ENCODE results near the gene TGFBR3. TPM values are rescaled to one million over a fixed set of nuclear protein-coding genes. Genes with fewer than 3 reads are reported as not detected.
"Not testable (repeated sequence)": the region's sequence is repeated elsewhere in the genome, so short reads cannot be mapped to it uniquely, and the experiment has no call there.

The TGFBR3 gene
- total RNA-seq, 4 donors from 2014 or later: 32.9 to 138 (median 58.8) TPM

DNA sequence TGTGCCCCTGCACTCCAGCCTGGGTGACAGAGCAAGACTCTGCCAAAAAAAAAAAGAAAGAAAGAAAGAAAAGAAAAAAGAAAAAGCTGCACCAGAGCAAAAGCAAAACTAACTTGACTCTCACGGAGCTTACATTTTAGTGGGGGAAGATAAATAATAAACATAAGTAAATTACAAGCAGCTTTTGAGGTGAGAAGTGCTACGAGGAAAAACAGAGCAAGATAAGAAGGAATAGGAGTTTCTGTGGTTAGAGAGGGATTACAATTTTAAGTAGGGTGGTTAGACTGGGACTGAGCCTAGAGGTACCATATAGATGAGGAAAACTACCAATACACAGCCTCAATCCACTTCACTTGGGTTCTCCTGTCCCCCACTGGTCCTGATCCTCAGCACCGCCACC is 43.9 kb downstream of the TGFBR3 start:
- H3K36me3 ChIP-seq: no peaks in the 10 kb centered on the region
- peaks cover 6 to 36% (median 32%) of the 10 kb centered on the region in 4 donors for H3K4me1 ChIP-seq
- no peaks in the 10 kb centered on the region for H3K9me3 ChIP-seq
- H3K27me3 ChIP-seq: no peaks in the 10 kb centered on the region
- no peak overlapping the region for H3K4me3 ChIP-seq
- in situ Hi-C loops (cut with MboI; ENCODE audit: low pct_ligation_motif_present in 1 of 4, low pct_unique_long_range_greater_than_20kb in 1 of 4, low sequenced_read_pairs in 3 of 4): no loop called here
- intact Hi-C loops (cut with DNase I; ENCODE audit: low total_unique reads): no loop called here
- DNase-seq: no peak
- WGBS, 2 donors (ENCODE audit: low coverage in 1 of 2): 39 to 40% methylated on average over 3 of the region's 3 CpGs
- peak overlapping the region; percentile 20 to 46 (median 31) for H3K27ac ChIP-seq
- TF ChIP-seq EP300 (IDR thresholded peaks at IDR 0.05; ENCODE audit: low read depth) (no peak), POLR2AphosphoS5 (IDR thresholded peaks at IDR 0.05) (no peak), POLR2A (IDR thresholded peaks at IDR 0.05) (no peak)
- TF ChIP-seq, protein P1, sequence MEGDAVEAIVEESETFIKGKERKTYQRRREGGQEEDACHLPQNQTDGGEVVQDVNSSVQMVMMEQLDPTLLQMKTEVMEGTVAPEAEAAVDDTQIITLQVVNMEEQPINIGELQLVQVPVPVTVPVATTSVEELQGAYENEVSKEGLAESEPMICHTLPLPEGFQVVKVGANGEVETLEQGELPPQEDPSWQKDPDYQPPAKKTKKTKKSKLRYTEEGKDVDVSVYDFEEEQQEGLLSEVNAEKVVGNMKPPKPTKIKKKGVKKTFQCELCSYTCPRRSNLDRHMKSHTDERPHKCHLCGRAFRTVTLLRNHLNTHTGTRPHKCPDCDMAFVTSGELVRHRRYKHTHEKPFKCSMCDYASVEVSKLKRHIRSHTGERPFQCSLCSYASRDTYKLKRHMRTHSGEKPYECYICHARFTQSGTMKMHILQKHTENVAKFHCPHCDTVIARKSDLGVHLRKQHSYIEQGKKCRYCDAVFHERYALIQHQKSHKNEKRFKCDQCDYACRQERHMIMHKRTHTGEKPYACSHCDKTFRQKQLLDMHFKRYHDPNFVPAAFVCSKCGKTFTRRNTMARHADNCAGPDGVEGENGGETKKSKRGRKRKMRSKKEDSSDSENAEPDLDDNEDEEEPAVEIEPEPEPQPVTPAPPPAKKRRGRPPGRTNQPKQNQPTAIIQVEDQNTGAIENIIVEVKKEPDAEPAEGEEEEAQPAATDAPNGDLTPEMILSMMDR (IDR thresholded peaks at IDR 0.05): no peak

DNA sequence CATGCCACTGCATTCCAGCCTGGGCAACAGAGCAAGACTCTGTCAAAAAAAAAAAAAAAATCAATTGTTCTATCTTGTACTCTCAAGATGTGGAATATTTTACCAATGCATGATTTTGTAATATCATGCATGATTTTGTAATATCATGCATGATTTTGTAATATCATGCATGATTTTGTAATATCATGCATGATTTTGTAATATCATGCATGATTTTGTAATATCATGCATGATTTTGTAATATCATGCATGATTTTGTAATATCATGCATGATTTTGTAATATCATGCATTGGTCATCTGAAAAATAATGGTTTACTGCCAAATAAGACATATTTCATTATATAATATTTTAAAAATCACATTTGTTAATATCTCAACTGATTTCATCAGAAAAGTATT is 45.7 kb downstream of the TGFBR3 start:
- peak overlapping the region in 1 of 4 donors; percentile 17 for H3K27ac ChIP-seq
- peaks cover 0 to 22% (median 15%) of the 10 kb centered on the region in 4 donors for H3K4me1 ChIP-seq
- H3K9me3 ChIP-seq; H3K27me3 ChIP-seq; intact Hi-C loops (cut with DNase I; ENCODE audit: low total_unique reads); in situ Hi-C loops (cut with MboI; ENCODE audit: low pct_ligation_motif_present in 1 of 4, low pct_unique_long_range_greater_than_20kb in 1 of 4, low sequenced_read_pairs in 3 of 4); DNase-seq; H3K36me3 ChIP-seq; H3K4me3 ChIP-seq: not testable (repeated sequence)
- peak in 1 of 3 donors; percentile 14 for TF ChIP-seq POLR2AphosphoS5 (IDR thresholded peaks at IDR 0.05)

DNA sequence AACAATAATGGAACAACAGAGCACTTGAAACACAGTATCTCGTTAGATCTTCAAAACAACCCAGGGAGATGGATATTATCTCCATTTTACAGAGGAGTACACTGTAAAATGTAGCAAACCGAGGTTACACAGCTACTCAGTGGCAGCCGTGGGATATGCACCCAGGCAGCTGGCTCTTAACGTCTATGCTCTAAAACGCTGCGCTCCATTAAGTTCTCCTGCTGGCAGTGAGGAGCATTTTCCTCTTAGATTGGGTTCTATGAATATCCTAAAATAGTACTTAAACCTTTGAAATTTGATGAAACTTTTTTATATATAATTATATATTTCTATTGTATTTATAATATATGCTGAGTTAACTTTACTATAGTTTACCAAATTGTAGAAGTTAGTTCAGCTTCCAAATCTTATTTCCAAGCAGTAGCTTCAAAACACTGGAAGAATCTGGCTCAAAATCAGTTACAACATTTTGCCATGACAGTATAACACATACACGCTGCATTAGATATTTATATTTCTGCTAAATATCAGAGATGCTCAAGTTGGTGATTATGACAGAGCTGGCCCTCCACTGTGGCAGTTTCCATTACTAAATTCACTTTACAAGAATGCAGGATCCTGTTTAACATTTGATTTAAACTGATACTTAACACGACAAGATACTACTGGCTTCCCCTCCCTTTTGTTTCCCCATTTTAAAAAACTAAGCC is 49.5 kb downstream of the TGFBR3 start:
- TF ChIP-seq POLR2A (IDR thresholded peaks at IDR 0.05) (no peak), POLR2AphosphoS5 (IDR thresholded peaks at IDR 0.05) (peak in 1 of 3 donors; percentile 12)
- TF ChIP-seq, protein P1 (IDR thresholded peaks at IDR 0.05): peak in 2 of 5 experiments; percentile 14 to 43
- H3K27ac ChIP-seq: peak overlapping the region; percentile 3 to 69 (median 36)
- H3K9me3 ChIP-seq: no peaks in the 10 kb centered on the region
- no peaks in the 10 kb centered on the region for H3K27me3 ChIP-seq
- no peak for DNase-seq
- H3K4me1 ChIP-seq: peaks cover 0 to 19% (median 8%) of the 10 kb centered on the region in 4 donors
- H3K36me3 ChIP-seq: no peaks in the 10 kb centered on the region
- in situ Hi-C loops (cut with MboI; ENCODE audit: low pct_ligation_motif_present in 1 of 4, low pct_unique_long_range_greater_than_20kb in 1 of 4, low sequenced_read_pairs in 3 of 4) (no loop called here), intact Hi-C loops (cut with DNase I; ENCODE audit: low total_unique reads) (loop anchor here (10.0 kb wide), 2 partner anchors 48 to 92 kb away; partner anchors contain the start of gene TGFBR3)
- no peak overlapping the region for H3K4me3 ChIP-seq
- 67 to 85% methylated on average over 7 to 8 of the region's 8 CpGs for WGBS, 2 donors (ENCODE audit: low coverage in 1 of 2)

DNA sequence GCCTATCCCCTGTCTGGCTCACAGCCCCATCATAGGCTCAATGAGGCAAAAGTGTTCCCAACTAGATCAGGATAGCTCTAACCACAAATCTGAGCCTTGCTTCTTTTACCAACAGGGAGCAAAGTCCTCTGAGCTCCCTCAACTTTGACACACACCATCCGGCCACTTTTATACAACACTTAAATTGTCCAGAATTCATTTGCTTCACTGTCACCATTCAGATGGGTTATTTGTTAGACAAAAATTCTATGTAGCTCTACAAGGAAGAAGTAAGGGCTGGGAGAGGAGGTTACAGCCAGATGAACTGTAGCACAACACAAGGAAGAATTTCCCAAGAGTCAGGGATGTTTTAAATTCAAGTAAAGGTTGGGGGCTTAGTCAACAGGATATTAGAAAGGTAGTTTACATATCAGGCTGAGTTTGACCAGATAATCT is 50.8 kb downstream of the TGFBR3 start:
- Histone ChIP-seq H3K4me3 (no peak overlapping the region), H3K9me3 (no peaks in the 10 kb centered on the region), H3K27ac (peak overlapping the region; percentile 28 to 69 (median 32)), H3K4me1 (peaks cover 8 to 33% (median 17%) of the 10 kb centered on the region in 4 donors), H3K36me3 (no peaks in the 10 kb centered on the region), H3K27me3 (no peaks in the 10 kb centered on the region)
- TF ChIP-seq, protein P1 (IDR thresholded peaks at IDR 0.05): no peak
- no peak for TF ChIP-seq POLR2AphosphoS5 (IDR thresholded peaks at IDR 0.05)
- TF ChIP-seq POLR2A (IDR thresholded peaks at IDR 0.05): no peak
- TF ChIP-seq EP300 (IDR thresholded peaks at IDR 0.05; ENCODE audit: low read depth): no peak
- in situ Hi-C loops (cut with MboI; ENCODE audit: low pct_ligation_motif_present in 1 of 4, low pct_unique_long_range_greater_than_20kb in 1 of 4, low sequenced_read_pairs in 3 of 4): no loop called here
- 55 to 67% methylated on average over 1 of the region's 1 CpG for WGBS, 2 donors (ENCODE audit: low coverage in 1 of 2)
- no peak for DNase-seq
- intact Hi-C loops (cut with DNase I; ENCODE audit: low total_unique reads): loop anchor here (10.0 kb wide), 2 partner anchors 50 to 90 kb away; partner anchors contain the start of gene TGFBR3

DNA sequence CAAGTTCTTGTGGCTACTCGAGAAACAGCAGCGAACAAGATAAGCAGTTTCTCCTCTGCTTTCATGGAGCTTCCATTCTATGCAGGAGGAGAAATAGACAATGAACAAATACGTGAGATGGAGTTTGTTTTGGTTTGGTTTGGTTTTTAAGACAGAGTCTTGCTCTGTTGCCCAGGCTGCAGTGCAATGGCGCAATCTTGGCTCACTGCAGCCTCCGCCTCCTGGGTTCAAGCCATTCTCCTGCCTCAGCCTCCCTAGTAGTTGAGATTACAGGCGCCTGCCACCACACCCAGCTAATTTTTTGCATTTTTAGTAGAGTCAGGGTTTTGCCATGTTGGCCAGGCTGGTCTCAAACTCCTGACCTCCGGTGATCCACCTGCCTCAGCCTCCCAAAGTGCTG is 51.4 kb downstream of the TGFBR3 start:
- DNase-seq; H3K4me3 ChIP-seq; H3K9me3 ChIP-seq; H3K27me3 ChIP-seq; in situ Hi-C loops (cut with MboI; ENCODE audit: low pct_ligation_motif_present in 1 of 4, low pct_unique_long_range_greater_than_20kb in 1 of 4, low sequenced_read_pairs in 3 of 4); H3K36me3 ChIP-seq: not testable (repeated sequence)
- H3K27ac ChIP-seq: peak overlapping the region; percentile 28 to 69 (median 32)
- 88 to 89% methylated on average over 6 to 7 of the region's 7 CpGs for WGBS, 2 donors (ENCODE audit: low coverage in 1 of 2)
- peaks cover 8 to 38% (median 22%) of the 10 kb centered on the region in 4 donors for H3K4me1 ChIP-seq
- intact Hi-C loops (cut with DNase I; ENCODE audit: low total_unique reads): loop anchor here (10.0 kb wide), 2 partner anchors 50 to 90 kb away; partner anchors contain the start of gene TGFBR3
